Measurements from ENCODE around the gene PCK1.

The PCK1 gene

DNA sequence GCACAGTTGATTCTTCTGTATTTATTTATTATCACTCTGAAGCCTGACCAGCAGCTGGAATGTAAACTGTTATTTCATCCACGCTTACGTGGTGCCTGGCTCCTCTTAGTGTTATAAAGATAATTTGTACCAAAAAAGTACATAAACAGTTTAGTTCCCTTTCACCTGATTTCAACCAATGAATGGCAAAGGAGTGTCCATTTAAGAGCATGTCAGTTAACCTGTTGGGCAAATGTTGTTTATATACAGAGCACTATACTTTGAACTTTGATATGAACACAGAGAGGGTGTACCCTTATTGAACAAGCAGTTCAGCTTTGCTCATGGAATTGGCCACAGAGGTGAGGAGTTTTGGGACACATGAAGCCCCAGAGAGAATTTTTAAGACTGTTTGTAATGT is 28.8 kb upstream of the PCK1 start:
- no peak for DNase-seq
- in situ Hi-C loops (cut with MboI; ENCODE audit: low pct_unique_long_range_greater_than_20kb, low sequenced_read_pairs): no loop called here

DNA sequence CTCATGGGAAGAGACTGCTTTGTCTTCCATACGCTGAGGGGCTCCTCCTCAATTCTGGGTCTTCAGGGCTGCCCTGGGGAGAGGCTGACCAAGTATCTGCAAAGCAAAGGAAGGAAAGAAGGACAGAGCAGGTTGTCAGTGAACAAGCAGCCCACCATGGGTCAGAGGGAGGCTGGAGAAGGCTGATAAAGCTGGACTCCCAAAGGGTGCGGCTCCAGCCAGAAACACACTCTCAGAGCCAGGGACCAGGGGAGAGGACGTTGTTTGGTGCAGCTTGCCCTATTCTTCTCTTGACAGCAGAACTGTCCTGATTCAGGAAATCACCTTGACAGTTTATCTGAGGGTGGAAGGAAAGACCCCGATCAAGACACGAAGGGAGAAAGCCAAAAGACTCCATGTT is 25.6 kb upstream of the PCK1 start:
- in situ Hi-C loops (cut with MboI; ENCODE audit: low pct_unique_long_range_greater_than_20kb, low sequenced_read_pairs): no loop called here
- no peak for DNase-seq

GRCh38 chr20:57536120-57536708 is 24.7 kb upstream of the PCK1 start:
- in situ Hi-C loops (cut with MboI; ENCODE audit: low pct_unique_long_range_greater_than_20kb, low sequenced_read_pairs): no loop called here
- no peak for DNase-seq

DNA sequence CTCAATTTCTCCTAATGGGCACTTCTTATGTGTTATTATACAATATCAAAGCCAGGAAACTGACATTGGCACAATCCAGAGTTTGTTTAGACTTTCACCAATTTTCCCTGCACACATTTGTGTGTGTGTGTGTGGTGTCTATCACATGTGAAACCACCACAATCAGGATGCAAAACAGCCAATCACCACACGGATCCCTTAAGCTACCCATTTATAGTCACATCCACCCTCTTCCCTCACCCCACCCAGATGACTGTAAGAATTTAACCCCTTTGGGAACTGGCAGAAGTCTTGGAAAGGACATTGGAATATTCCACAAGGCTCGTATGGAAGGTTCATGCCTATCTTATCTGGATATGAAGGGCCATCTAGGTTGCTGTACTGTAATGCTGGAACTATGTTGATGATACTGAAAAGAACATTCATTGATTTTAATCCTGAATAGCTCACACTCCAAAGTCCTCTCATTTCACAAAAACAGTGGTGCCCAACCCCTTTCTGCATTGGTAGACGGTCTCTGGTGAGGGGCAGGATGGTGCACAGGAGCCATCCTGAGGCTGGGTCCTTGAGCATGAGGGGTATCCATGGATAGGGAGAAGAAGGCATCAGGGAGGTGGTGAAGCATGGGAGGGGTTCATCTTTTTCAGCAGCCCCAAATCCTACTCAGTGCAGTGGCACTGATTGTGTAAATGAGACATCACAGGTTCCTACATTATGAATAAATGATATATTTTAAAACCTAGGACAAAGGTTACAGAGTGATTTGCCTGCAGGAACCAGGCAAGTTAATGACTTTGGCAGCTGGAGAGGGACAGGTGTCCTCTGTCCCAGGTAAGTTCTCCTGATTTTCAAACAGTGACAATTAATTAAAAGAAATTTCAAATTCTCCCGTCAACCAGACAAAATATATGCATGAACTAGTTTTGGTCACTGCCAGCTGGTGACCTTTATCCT is 23.9 kb upstream of the PCK1 start:
- in situ Hi-C loops (cut with MboI; ENCODE audit: low pct_unique_long_range_greater_than_20kb, low sequenced_read_pairs): no loop called here
- DNase-seq: no peak

- in situ Hi-C loops (cut with MboI; ENCODE audit: low pct_unique_long_range_greater_than_20kb, low sequenced_read_pairs): no loop called here
Measured at GRCh38 chr20:57537822-57538221, 23.1 kb upstream of the PCK1 start.

DNA sequence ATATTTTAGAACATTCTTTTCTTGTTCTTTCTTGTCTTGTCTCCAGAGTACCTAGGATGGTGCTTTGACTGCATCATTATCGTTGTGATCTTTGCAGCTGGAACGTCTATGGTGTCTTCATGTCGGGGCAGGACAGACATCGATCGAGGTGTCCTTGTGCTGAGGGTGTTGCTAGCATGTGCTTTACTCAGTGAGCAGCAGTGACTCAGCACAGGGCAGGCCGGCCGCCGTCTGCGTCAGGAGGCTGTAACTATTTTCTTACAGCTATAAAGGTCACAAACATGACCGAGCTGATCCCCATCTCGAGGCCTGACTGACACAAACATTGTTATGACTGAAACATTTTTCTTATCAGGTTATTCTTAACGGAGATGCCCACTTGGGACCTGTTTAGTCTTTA is 21.0 kb upstream of the PCK1 start:
- DNase-seq: no peak
- in situ Hi-C loops (cut with MboI; ENCODE audit: low pct_unique_long_range_greater_than_20kb, low sequenced_read_pairs): no loop called here

More at GRCh38 chr20:57537822-57538221, 23.1 kb upstream of the PCK1 start:
- no peak for DNase-seq

GRCh38 chr20:57540890-57541580 is 19.9 kb upstream of the PCK1 start:
- in situ Hi-C loops (cut with MboI; ENCODE audit: low pct_unique_long_range_greater_than_20kb, low sequenced_read_pairs): no loop called here
- DNase-seq: no peak

DNA sequence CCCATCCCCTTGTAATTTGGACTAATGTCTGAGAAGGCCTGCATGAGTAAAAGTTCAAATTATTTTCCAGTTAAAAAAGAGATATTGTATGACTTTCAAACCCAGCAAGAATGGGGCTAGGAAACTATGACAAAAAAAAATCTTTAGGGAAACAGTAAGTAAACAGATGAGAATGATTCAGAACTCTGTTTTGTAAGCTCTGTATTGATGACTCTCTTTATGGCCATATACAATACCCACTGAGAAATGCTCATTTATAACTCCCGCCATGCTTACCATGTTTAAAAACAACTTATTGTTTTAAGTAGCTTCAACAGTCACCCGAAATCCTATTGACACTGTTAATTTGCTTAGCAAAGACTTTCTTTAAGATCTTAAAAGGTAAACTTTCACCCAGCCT is 17.2 kb upstream of the PCK1 start:
- in situ Hi-C loops (cut with MboI; ENCODE audit: low pct_unique_long_range_greater_than_20kb, low sequenced_read_pairs): no loop called here
- no peak for DNase-seq

DNA sequence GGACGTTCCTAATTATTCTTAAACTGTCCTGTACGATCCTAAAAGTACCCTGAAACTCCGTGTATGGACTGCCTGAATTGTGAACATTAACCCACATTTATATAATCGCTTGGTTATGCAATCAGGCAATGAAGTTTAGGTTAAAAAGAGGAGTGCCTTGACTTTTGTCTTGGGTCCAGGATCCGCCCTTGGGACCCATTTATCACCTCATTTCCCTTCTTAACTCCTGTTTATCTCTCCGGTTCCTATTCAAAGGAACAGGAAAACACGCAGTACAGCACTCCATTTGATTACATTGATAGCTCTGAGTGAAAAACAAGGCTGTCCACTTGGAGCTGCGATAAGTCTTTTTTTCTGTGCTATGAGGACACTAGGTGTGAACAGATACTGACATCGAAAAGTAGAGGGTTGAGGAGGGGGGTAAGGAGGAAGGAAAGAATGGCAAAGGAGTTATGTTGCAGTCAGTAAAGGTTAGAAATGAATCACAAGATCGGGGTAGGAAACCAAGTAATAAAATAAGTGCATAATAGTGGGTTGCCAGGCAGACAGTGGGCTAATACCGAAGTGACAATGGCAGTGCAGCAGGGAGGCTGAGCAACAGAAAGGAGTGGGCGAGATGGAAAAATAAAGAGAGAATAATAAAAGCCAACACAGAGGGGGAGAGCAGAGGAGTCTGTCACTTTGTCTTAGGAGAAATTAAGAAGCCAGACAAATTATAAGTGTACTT is 15.9 kb upstream of the PCK1 start:
- DNase-seq: no peak
- in situ Hi-C loops (cut with MboI; ENCODE audit: low pct_unique_long_range_greater_than_20kb, low sequenced_read_pairs): no loop called here

DNA sequence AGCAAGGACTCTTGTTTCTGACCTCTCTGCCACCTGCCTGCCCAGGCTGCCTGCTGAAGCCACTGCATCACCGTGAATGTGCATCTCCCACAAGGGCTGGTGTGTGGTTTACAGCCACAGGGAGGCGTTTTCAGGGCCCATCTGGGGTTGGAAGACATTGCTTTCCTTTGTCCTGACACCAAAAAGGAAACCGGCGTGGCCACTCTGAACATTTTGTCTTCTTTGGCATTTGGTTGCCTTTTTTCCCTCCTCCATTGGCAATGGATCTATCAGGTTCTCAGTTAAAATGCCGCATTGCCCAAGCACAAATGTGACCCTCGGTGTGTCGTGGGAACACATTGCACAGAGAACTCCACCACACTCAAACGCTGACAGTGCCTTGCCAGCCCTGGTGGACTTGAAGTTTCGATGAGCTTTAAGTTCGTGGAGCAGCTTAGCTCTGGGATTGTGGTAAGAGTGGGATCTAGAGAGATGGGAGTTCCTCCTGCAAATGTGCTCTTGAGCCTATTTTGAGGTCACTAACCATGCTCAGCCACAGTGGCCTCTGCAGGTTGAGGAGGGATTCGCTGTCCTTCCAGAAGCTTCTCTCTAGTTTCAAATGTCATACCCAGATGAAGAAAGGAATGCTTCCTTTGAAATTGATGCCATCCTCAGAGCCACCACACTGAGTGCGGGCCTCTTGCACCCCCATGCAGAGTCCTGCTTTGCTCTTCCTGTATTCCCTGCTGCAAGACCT is 14.8 kb upstream of the PCK1 start:
- DNase-seq: no peak
- in situ Hi-C loops (cut with MboI; ENCODE audit: low pct_unique_long_range_greater_than_20kb, low sequenced_read_pairs): no loop called here

DNA sequence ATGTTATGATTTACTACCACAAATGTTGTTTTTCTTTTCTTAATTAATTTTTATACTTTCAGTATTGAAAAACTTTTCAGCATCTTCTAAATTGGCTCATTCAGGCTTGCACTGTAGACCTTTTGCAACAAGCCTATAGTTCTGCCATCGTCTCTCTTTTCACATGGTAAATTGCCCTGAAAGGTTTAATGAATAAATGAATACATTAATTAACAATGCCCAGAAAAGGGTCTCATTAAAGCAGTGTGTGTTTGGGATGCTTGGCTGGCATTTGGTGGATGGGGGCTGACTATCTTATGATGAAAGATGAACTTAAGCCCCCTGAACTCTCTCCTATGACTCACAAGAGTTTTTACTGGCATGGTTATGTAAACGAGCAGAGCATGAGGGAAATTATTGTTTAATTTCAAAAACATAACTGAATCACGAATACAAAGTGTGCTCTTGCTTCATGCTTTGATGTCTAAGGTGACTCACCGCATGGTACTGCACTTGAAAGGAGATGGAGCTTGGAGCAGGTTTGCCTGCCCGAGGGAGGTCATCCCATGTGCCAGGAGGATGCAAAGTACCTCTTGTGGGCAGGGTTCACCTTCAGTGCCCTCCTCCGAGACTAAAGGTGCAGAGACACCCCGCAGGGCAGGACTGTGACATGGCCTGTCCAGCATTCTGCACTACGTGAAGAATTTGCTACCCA is 13.8 kb upstream of the PCK1 start:
- DNase-seq: no peak
- in situ Hi-C loops (cut with MboI; ENCODE audit: low pct_unique_long_range_greater_than_20kb, low sequenced_read_pairs): no loop called here

DNA sequence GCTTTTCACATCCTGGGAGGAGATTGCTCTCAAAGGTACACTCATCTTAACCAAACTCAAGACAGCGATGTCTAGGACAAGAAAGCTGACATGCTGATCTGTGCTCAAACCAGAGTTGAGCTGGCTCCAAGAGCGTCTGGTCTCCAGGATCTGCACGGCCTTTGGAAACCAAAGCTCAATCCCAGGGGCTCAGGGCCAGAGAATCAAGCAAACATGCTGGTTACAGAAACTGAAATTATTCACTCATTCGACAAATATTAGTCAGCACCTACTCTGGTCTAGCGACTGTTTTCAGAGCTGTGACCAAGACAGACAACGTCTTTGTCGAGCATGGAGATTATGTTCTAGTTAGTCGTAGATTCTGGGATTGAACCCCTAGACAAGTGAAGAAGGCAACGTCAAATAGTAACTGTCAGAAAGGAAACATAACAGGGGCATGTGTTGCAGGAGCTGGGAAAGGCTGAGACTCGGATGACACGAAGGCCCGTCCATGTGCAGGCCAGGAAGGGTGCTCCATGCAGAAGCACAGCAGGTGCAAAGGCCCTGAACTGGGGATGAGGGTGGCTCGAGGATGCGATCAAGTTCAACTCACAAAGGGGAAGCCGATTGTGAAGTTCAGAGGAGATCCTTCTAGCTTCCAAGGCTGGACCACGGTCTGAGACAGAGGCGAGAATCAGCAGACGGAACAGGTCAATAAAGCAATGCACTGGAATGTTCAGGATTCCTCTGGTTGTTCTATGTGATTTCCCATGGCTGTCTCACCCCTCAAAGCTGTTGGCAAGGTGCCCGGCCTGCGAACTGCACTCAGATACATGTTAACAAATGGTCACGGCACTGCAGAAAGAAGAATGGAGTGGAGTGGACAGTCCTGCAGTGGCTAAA is 12.5 kb upstream of the PCK1 start:
- no peak for DNase-seq
- in situ Hi-C loops (cut with MboI; ENCODE audit: low pct_unique_long_range_greater_than_20kb, low sequenced_read_pairs): no loop called here

DNA sequence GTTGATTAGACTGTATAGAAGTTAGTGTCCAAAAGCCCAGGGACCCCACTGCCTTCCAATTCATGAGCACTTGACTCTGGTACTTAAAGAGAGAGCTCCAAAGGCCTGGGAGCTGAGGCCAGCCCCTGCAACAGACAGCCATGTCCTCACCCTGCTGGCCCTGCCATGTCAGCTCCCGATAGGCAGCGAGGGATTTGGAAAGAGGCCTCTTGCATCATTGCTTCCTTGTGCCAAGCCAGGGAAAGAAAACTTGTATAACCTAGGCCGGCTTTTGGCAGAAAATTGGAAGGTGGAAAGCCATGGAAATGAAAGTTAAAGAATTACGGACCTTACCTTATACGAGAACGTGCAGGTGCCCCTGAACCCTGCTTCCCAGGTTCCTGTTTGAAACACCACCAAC is 8.4 kb upstream of the PCK1 start:
- in situ Hi-C loops (cut with MboI; ENCODE audit: low pct_unique_long_range_greater_than_20kb, low sequenced_read_pairs): no loop called here
- no peak for DNase-seq

DNA sequence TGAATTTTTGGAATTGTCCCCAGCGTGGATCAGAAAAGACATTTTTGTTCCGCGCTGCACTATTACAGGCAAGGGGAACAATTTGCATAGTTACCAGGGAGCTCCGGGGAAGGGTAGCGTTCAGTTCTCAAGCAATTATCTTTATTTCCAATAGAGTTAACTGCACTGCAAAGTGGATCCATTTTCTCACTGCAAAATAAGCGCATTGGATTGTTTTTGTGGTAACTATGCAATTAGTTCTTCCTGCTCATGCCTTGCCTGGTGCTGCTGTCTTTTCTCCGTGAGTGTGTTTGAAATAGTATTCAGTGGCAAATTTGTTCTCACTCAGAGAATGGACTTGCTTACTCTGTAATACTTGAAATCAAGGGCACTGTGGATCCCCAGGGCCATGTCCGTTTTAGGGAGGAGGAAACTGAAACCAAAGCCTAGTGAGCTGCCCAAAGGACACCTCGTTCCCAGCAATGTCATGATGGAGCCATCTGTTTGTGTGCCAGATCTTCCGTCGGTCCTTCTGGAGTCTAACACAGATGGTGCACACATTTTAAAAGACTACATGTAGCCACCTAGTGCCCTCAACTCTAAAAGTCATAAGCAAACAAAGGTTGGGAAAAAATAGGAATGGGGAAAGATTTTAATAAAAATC is 7.4 kb upstream of the PCK1 start:
- DNase-seq: no peak
- in situ Hi-C loops (cut with MboI; ENCODE audit: low pct_unique_long_range_greater_than_20kb, low sequenced_read_pairs): no loop called here

- in situ Hi-C loops (cut with MboI; ENCODE audit: low pct_unique_long_range_greater_than_20kb, low sequenced_read_pairs): no loop called here
- no peak for DNase-seq
Measured at GRCh38 chr20:57555457-57556184, 5.3 kb upstream of the PCK1 start.

- in situ Hi-C loops (cut with MboI; ENCODE audit: low pct_unique_long_range_greater_than_20kb, low sequenced_read_pairs): no loop called here
- DNase-seq: no peak
Measured at GRCh38 chr20:57556980-57557274, 4.0 kb upstream of the PCK1 start.

Measured in KBM-7 (cell line).